ENCODE results near the gene DLL1.

DLL1 gene

DNA sequence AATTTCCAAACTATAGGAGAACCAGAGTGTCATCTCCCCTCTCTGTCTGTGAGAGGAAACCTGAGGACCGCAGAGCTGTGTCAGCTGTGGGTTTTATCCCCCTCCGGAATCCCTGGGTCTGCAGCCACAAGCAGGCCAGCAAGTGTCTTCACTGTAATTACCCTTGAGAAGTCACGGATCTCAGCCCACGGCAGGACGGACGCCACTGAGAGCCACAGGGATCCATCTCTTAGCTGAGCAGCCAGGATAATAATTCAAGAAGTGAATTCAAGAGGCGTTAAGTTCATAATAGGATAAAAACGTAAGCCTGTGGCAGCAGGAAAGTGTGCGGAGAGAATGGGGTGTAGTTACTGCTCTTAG, 37.0 kb downstream of the DLL1 start:
- H3K27ac ChIP-seq (ENCODE audit: low read depth in 2 of 2, low read length in 2 of 2), result no peak overlapping the region

DNA sequence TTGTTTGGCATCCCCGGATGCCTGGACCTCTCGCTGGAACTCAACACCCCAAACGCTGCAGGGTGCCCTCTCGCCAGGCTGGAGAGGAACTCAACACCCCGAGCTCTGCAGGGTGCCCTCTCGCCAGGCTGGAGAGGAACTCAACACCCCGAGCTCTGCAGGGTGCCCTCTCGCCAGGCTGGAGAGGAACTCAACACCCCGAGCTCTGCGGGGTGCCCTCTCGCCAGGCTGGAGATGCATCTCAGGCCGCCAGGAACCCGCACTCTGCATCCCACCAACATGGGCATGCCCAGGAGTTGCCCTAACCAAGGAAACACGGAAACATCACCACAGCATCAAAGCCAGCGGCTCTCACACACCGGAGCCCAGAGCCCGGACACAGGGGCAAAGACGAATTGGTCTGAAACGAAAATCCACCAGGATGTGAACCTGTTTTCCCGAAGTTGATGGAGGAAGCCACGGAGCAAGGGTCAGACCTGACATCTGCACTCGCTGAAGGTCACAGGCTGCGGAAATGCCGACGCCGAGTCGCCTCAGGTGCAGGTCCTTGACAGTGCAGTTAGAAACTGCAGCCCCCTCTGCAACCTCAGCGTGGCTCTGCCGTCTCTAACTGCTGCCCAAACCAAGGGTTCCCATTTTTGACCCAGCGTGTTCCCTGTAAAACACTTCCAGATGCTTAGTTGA, 37.5 kb downstream of the DLL1 start:
- Histone ChIP-seq H3K36me3 (ENCODE audit: control insufficient read depth in 2 of 2, insufficient read depth in 2 of 2, low read length in 2 of 2) (no peaks in the 10 kb centered on the region), H3K27ac (ENCODE audit: low read depth in 2 of 2, low read length in 2 of 2) (no peak overlapping the region), H3K4me1 (ENCODE audit: control insufficient read depth in 2 of 2, insufficient read depth in 2 of 2, low read length in 2 of 2) (no peaks in the 10 kb centered on the region), H3K27me3 (ENCODE audit: control insufficient read depth in 2 of 2, insufficient read depth in 2 of 2, low read length in 2 of 2) (no peaks in the 10 kb centered on the region), H3K9ac (ENCODE audit: low read depth in 1 of 2, low read length in 2 of 2) (no peak overlapping the region), H3K9me3 (ENCODE audit: control insufficient read depth in 2 of 2, low read length in 2 of 2) (no peaks in the 10 kb centered on the region), H3K4me3 (ENCODE audit: low read length in 2 of 2) (no peak overlapping the region)

More for the DNA sequence above, 37.0 kb downstream of the DLL1 start:
- no peaks in the 10 kb centered on the region for H3K4me1 ChIP-seq (ENCODE audit: control insufficient read depth in 2 of 2, insufficient read depth in 2 of 2, low read length in 2 of 2)
- H3K4me3 ChIP-seq (ENCODE audit: low read length in 2 of 2), result no peak overlapping the region
- no peak overlapping the region for H3K9ac ChIP-seq (ENCODE audit: low read depth in 1 of 2, low read length in 2 of 2)
- H3K9me3 ChIP-seq (ENCODE audit: control insufficient read depth in 2 of 2, low read length in 2 of 2), result no peaks in the 10 kb centered on the region
- no peaks in the 10 kb centered on the region for H3K27me3 ChIP-seq (ENCODE audit: control insufficient read depth in 2 of 2, insufficient read depth in 2 of 2, low read length in 2 of 2)
- no peaks in the 10 kb centered on the region for H3K36me3 ChIP-seq (ENCODE audit: control insufficient read depth in 2 of 2, insufficient read depth in 2 of 2, low read length in 2 of 2)

DNA sequence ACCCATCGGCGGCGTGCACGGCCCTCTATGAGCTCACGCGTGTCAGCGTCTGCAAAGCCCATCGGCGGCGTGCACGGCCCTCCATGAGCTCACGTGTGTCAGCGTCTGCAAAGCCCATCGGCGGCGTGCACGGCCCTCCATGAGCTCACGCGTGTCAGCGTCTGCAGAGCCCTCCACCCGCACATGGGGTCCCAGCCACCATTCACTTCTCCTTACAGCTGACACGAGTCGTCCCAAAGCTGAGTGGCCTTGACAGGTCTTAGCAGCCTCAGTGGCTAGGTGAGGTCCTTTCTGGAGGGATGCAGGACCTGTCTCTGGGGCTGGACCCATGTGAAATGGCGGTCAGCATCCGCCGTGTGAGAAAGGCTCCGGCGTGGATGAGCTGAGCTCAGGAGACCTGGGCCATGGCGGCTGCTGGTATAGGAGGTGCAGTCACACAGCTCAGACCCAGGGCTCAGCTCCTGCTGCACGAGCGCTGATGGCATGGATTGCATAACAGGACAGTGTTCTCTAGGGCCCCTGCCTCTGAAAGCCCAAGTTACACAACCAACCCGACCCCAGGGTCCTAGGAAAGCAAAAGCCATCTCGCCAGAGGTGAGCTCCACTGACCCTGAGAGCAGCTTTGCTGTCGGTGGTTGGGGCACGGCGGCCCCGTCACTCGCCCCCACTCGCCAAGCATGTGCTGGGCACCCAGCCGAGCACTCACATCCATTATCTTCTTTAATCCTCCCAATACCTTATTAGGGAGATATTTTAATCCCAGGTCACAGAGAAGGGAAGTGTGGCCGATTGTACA, 38.9 kb downstream of the DLL1 start:
- no peaks in the 10 kb centered on the region for H3K4me1 ChIP-seq (ENCODE audit: control insufficient read depth in 2 of 2, insufficient read depth in 2 of 2, low read length in 2 of 2)
- no peaks in the 10 kb centered on the region for H3K36me3 ChIP-seq (ENCODE audit: control insufficient read depth in 2 of 2, insufficient read depth in 2 of 2, low read length in 2 of 2)
- H3K9me3 ChIP-seq (ENCODE audit: control insufficient read depth in 2 of 2, low read length in 2 of 2), result no peaks in the 10 kb centered on the region
- H3K27me3 ChIP-seq (ENCODE audit: control insufficient read depth in 2 of 2, insufficient read depth in 2 of 2, low read length in 2 of 2), result no peaks in the 10 kb centered on the region
- H3K27ac ChIP-seq (ENCODE audit: low read depth in 2 of 2, low read length in 2 of 2), result no peak overlapping the region
- no peak overlapping the region for H3K4me3 ChIP-seq (ENCODE audit: low read length in 2 of 2)
- H3K9ac ChIP-seq (ENCODE audit: low read depth in 1 of 2, low read length in 2 of 2), result no peak overlapping the region

DNA sequence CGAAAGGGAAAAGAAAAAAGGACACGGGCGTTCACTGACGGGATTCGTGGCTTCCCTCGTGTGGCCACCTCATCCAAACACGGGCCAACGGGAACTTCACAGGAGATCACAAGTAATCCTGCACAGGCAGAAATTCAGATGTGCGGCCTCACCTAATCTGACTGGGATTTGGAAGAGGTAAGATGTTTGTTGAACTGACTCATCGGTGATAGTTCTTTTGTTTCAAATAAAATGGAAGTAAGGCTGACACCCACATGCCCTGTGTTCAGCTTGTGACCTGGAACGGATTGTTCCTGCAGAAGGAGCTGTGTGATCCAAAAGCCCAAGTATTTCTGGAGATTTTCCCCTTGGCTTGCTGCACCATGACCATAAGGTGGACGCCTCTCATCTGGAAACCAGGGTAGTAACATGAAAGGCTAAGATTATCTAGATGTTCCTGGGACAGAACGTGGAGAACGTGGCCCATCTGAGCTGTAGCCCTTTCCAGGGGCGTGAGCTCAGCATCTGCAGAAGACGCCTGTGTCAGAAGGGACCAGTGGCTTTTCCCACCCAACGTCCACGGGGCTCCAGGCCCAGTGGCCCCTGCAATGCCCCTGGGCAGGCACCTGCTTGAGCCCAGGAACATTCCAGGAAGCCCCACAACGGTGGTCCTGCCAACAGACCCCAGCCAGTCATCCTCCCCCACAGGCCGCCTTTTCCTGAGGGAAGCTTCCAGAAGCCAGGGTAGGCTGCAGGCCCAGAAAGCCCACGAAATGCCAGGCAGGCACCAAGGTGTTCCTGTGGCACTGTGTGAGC, 39.7 kb downstream of the DLL1 start:
- H3K36me3 ChIP-seq (ENCODE audit: control insufficient read depth in 2 of 2, insufficient read depth in 2 of 2, low read length in 2 of 2), result no peaks in the 10 kb centered on the region
- no peaks in the 10 kb centered on the region for H3K9me3 ChIP-seq (ENCODE audit: control insufficient read depth in 2 of 2, low read length in 2 of 2)
- no peak overlapping the region for H3K4me3 ChIP-seq (ENCODE audit: low read length in 2 of 2)
- no peaks in the 10 kb centered on the region for H3K27me3 ChIP-seq (ENCODE audit: control insufficient read depth in 2 of 2, insufficient read depth in 2 of 2, low read length in 2 of 2)
- H3K9ac ChIP-seq (ENCODE audit: low read depth in 1 of 2, low read length in 2 of 2), result no peak overlapping the region
- H3K4me1 ChIP-seq (ENCODE audit: control insufficient read depth in 2 of 2, insufficient read depth in 2 of 2, low read length in 2 of 2), result no peaks in the 10 kb centered on the region
- no peak overlapping the region for H3K27ac ChIP-seq (ENCODE audit: low read depth in 2 of 2, low read length in 2 of 2)

DNA sequence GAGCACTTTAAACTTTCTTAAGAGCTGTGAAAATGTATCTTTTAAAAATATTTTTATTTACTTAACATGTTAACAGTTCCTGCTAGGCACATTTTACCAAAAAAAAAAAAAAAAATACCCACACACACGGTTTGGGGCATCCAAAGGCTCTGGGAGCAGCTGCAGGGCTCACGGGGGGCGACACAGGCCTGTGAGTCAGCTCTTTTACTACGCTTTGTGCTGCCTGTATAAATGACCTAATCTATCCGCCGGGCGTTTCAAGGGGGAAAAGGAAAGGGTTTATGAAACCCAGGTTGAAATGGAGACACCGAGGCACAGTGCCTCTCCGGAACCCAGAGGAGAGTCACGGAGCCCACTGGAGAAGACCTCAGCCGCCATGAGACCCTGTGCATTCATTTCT, 40.4 kb downstream of the DLL1 start:
- no peaks in the 10 kb centered on the region for H3K27me3 ChIP-seq (ENCODE audit: control insufficient read depth in 2 of 2, insufficient read depth in 2 of 2, low read length in 2 of 2)
- H3K4me1 ChIP-seq (ENCODE audit: control insufficient read depth in 2 of 2, insufficient read depth in 2 of 2, low read length in 2 of 2), result no peaks in the 10 kb centered on the region
- no peak overlapping the region for H3K4me3 ChIP-seq (ENCODE audit: low read length in 2 of 2)
- no peak overlapping the region for H3K9ac ChIP-seq (ENCODE audit: low read depth in 1 of 2, low read length in 2 of 2)
- H3K36me3 ChIP-seq (ENCODE audit: control insufficient read depth in 2 of 2, insufficient read depth in 2 of 2, low read length in 2 of 2), result no peaks in the 10 kb centered on the region
- H3K27ac ChIP-seq (ENCODE audit: low read depth in 2 of 2, low read length in 2 of 2), result no peak overlapping the region
- no peaks in the 10 kb centered on the region for H3K9me3 ChIP-seq (ENCODE audit: control insufficient read depth in 2 of 2, low read length in 2 of 2)

DNA sequence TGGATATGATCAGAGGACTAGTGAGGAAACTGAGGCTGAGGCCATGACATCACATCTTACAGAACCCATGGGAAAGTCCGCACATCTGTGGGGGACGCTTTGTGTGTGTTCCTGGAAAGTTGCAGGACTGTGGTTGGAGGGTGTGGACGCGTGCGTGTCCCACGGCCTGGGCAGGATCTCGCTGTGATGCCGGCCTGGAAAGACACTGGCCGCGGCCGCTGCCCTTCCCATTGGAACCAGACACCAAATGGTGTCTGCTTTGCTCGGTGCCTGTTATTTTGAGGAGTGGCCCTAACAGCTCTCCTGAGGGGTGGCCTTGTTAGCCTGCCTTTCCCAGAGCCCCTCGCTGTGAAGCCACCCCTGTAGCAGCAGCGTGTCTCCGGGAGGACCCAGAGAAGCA, 41.1 kb downstream of the DLL1 start:
- Histone ChIP-seq H3K27ac (ENCODE audit: low read depth in 2 of 2, low read length in 2 of 2) (no peak overlapping the region), H3K27me3 (ENCODE audit: control insufficient read depth in 2 of 2, insufficient read depth in 2 of 2, low read length in 2 of 2) (no peaks in the 10 kb centered on the region), H3K4me3 (ENCODE audit: low read length in 2 of 2) (no peak overlapping the region), H3K36me3 (ENCODE audit: control insufficient read depth in 2 of 2, insufficient read depth in 2 of 2, low read length in 2 of 2) (no peaks in the 10 kb centered on the region), H3K9ac (ENCODE audit: low read depth in 1 of 2, low read length in 2 of 2) (no peak overlapping the region), H3K4me1 (ENCODE audit: control insufficient read depth in 2 of 2, insufficient read depth in 2 of 2, low read length in 2 of 2) (no peaks in the 10 kb centered on the region), H3K9me3 (ENCODE audit: control insufficient read depth in 2 of 2, low read length in 2 of 2) (no peaks in the 10 kb centered on the region)

DNA sequence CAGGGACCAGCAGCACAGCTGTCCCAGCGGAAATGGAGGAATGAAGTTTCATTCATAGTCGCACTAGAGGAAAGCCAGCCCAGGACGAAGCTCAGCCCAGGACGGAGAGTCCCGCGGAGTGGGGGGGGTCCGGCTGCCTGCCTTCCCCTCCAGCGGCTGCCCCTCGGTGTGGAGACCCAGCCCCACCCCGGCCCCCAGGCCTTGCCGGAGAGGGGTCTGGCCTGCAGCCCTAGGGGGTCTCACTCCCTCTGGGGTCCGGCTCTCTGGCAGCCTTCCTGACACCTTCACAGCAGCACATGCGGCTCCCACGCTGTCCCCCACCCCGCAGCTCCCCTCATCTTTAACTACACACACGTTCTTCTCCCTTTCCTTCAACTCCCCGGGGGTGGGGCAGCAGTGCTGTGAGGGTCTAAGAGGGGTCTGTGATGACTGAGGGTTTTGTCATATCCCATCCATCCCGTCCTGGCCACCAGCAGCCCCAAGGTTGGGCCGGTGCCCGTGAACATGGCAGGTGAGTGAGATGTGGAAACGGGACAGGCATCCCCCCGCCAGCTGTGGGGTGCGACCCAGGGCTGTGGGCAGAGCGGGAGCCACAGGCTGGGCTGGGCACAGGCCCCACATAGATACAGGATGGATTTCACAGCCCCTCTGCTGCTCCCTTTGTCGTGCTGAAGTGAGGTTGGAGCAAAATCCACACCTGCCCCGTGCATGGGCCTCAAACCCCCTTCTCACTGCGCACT, 41.8 kb downstream of the DLL1 start:
- Histone ChIP-seq H3K4me3 (ENCODE audit: low read length in 2 of 2) (no peak overlapping the region), H3K9me3 (ENCODE audit: control insufficient read depth in 2 of 2, low read length in 2 of 2) (no peaks in the 10 kb centered on the region), H3K36me3 (ENCODE audit: control insufficient read depth in 2 of 2, insufficient read depth in 2 of 2, low read length in 2 of 2) (no peaks in the 10 kb centered on the region), H3K27ac (ENCODE audit: low read depth in 2 of 2, low read length in 2 of 2) (no peak overlapping the region), H3K27me3 (ENCODE audit: control insufficient read depth in 2 of 2, insufficient read depth in 2 of 2, low read length in 2 of 2) (no peaks in the 10 kb centered on the region), H3K9ac (ENCODE audit: low read depth in 1 of 2, low read length in 2 of 2) (no peak overlapping the region), H3K4me1 (ENCODE audit: control insufficient read depth in 2 of 2, insufficient read depth in 2 of 2, low read length in 2 of 2) (no peaks in the 10 kb centered on the region)

DNA sequence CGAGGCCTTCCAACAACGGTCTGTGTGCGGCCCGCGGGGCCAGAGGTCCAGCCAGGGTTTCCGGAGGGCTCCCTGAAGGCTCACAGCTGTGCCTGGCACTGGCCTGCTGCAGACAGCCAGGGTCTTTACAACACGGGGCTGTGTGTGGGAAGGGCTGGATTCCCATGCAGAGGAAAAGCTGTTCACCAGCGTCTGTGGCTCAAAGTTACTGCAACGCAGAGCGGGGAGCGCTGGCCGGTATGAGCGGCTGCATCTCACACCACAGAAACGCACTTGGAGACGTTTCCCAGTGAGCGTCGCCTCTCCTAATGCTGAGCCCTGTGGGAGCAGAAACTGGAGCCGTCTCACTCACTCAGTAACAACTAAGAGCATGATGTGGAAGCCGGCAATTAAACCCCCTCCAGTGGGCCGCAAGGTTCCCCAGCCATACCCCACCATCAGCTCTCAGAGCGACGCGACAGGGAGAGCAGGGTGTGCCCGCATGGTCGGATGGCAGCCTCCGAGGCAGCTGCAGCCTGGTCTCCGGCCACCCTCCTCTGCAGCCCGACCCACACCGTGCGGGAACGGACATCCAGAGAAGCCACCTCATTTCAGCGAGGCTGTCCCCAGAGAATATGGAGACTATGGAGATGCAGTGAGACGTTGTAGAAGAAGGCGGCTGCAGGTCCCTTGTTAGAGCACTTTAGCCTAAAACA, 42.6 kb downstream of the DLL1 start:
- Histone ChIP-seq H3K27me3 (ENCODE audit: control insufficient read depth in 2 of 2, insufficient read depth in 2 of 2, low read length in 2 of 2) (no peaks in the 10 kb centered on the region), H3K4me1 (ENCODE audit: control insufficient read depth in 2 of 2, insufficient read depth in 2 of 2, low read length in 2 of 2) (no peaks in the 10 kb centered on the region), H3K9me3 (ENCODE audit: control insufficient read depth in 2 of 2, low read length in 2 of 2) (no peaks in the 10 kb centered on the region), H3K27ac (ENCODE audit: low read depth in 2 of 2, low read length in 2 of 2) (no peak overlapping the region), H3K4me3 (ENCODE audit: low read length in 2 of 2) (no peak overlapping the region), H3K9ac (ENCODE audit: low read depth in 1 of 2, low read length in 2 of 2) (no peak overlapping the region), H3K36me3 (ENCODE audit: control insufficient read depth in 2 of 2, insufficient read depth in 2 of 2, low read length in 2 of 2) (no peaks in the 10 kb centered on the region)

DNA sequence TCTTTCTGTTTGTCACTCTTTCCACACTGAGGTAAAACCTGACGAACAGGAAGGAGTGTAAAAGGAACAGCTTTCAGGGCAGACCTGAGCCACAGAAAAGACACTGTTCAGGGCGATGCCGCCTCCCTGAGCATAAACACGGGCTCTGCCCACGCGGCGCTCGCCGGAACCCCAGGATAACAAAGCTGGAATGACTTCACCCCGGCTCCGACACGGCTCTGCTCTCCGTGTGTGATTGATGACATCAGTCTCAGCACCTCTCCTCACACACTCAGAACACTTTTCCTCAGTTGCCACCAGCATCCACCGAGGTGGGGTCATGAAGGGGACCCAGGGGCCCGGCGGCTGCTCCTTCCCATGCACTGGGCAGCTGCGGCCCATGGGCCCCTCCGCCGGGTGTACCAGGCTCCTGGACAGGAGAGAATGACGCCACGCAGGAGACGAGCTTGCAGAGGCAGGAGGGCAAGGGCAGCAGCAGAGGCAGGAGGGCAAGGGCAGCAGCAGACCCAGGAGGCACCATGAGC, 43.6 kb downstream of the DLL1 start:
- no peaks in the 10 kb centered on the region for H3K4me1 ChIP-seq (ENCODE audit: control insufficient read depth in 2 of 2, insufficient read depth in 2 of 2, low read length in 2 of 2)
- H3K27me3 ChIP-seq (ENCODE audit: control insufficient read depth in 2 of 2, insufficient read depth in 2 of 2, low read length in 2 of 2), result no peaks in the 10 kb centered on the region
- H3K4me3 ChIP-seq (ENCODE audit: low read length in 2 of 2), result no peak overlapping the region
- no peaks in the 10 kb centered on the region for H3K36me3 ChIP-seq (ENCODE audit: control insufficient read depth in 2 of 2, insufficient read depth in 2 of 2, low read length in 2 of 2)
- no peak overlapping the region for H3K27ac ChIP-seq (ENCODE audit: low read depth in 2 of 2, low read length in 2 of 2)
- H3K9me3 ChIP-seq (ENCODE audit: control insufficient read depth in 2 of 2, low read length in 2 of 2), result no peaks in the 10 kb centered on the region
- H3K9ac ChIP-seq (ENCODE audit: low read depth in 1 of 2, low read length in 2 of 2), result no peak overlapping the region
